HepG2 (cell line): ENCODE data around the gene GAS2L2.

Experiments used
- CTCF ChIP-seq: sonication (generic); formaldehyde crosslinking; IDR thresholded peaks from 2 replicates; pipeline ENCODE4 v1.5.0; 2020; ENCODE audit warnings: mild to moderate bottlenecking, missing genetic modification reagents, moderate library complexity
- EZH2 ChIP-seq: conservative IDR thresholded peaks from 2 replicates; pipeline ENCODE4 v1.6.1; 2012; ENCODE audit warnings: mild to moderate bottlenecking, low read depth, low read length, moderate library complexity
- NFE2 ChIP-seq: sonication (generic); formaldehyde crosslinking; IDR thresholded peaks from 2 replicates; pipeline ENCODE4 v1.4.0; 2020; ENCODE audit warnings: missing genetic modification reagents
- POLR2AphosphoS5 ChIP-seq: IDR thresholded peaks from 2 replicates; pipeline ENCODE4 v1.6.1; 2012; ENCODE audit warnings: low read depth, low read length
- ZBTB8A ChIP-seq: sonication (generic); formaldehyde crosslinking; IDR thresholded peaks from 2 replicates; pipeline ENCODE4 v1.4.0; 2020; ENCODE audit warnings: mild to moderate bottlenecking, low read depth, missing genetic modification reagents, borderline replicate concordance
- ZFP1 ChIP-seq: IDR thresholded peaks from 2 replicates; pipeline ENCODE4 v1.6.1; 2016
- ZNF232 ChIP-seq: sonication (generic); formaldehyde crosslinking; IDR thresholded peaks from 2 replicates; pipeline ENCODE4 v1.4.0; 2020; ENCODE audit warnings: missing genetic modification reagents, borderline replicate concordance
- ZNF772 ChIP-seq: sonication (generic); formaldehyde crosslinking; IDR thresholded peaks from 2 replicates; pipeline ENCODE4 v1.5.0; 2020; ENCODE audit warnings: mild to moderate bottlenecking, missing genetic modification reagents
- TF ChIP-seq, protein P1 (sequence below): IDR thresholded peaks from 2 replicates; pipeline ENCODE4 v1.6.1; 2012; ENCODE audit warnings: inconsistent platforms
- TF ChIP-seq, protein P2 (sequence below): sonication (generic); formaldehyde crosslinking; IDR thresholded peaks from 2 replicates; pipeline ENCODE4 v1.4.0; 2020; ENCODE audit warnings: missing genetic modification reagents
- TF ChIP-seq, protein P3 (sequence below): sonication (generic); formaldehyde crosslinking; IDR thresholded peaks from 2 replicates; pipeline ENCODE4 v1.8.1; 2023; ENCODE audit warnings: missing genetic modification reagents, inconsistent platforms, borderline replicate concordance

GRCh38 chr17:35797370-35797769 is 44.3 kb upstream of the GAS2L2 start:
- no peak for TF ChIP-seq NFE2 (CRISPR knock-in tag)
- TF ChIP-seq CTCF = no peak
- TF ChIP-seq ZNF772 (CRISPR knock-in tag) = no peak
- TF ChIP-seq ZNF232 (CRISPR knock-in tag) = no peak
- TF ChIP-seq ZBTB8A (CRISPR knock-in tag) = no peak
- no peak for TF ChIP-seq POLR2AphosphoS5
- TF ChIP-seq, protein P1, sequence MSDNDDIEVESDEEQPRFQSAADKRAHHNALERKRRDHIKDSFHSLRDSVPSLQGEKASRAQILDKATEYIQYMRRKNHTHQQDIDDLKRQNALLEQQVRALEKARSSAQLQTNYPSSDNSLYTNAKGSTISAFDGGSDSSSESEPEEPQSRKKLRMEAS = no peak
- TF ChIP-seq, protein P2, sequence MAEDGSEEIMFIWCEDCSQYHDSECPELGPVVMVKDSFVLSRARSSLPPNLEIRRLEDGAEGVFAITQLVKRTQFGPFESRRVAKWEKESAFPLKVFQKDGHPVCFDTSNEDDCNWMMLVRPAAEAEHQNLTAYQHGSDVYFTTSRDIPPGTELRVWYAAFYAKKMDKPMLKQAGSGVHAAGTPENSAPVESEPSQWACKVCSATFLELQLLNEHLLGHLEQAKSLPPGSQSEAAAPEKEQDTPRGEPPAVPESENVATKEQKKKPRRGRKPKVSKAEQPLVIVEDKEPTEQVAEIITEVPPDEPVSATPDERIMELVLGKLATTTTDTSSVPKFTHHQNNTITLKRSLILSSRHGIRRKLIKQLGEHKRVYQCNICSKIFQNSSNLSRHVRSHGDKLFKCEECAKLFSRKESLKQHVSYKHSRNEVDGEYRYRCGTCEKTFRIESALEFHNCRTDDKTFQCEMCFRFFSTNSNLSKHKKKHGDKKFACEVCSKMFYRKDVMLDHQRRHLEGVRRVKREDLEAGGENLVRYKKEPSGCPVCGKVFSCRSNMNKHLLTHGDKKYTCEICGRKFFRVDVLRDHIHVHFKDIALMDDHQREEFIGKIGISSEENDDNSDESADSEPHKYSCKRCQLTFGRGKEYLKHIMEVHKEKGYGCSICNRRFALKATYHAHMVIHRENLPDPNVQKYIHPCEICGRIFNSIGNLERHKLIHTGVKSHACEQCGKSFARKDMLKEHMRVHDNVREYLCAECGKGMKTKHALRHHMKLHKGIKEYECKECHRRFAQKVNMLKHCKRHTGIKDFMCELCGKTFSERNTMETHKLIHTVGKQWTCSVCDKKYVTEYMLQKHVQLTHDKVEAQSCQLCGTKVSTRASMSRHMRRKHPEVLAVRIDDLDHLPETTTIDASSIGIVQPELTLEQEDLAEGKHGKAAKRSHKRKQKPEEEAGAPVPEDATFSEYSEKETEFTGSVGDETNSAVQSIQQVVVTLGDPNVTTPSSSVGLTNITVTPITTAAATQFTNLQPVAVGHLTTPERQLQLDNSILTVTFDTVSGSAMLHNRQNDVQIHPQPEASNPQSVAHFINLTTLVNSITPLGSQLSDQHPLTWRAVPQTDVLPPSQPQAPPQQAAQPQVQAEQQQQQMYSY (CRISPR knock-in tag) = no peak
- TF ChIP-seq, protein P3, sequence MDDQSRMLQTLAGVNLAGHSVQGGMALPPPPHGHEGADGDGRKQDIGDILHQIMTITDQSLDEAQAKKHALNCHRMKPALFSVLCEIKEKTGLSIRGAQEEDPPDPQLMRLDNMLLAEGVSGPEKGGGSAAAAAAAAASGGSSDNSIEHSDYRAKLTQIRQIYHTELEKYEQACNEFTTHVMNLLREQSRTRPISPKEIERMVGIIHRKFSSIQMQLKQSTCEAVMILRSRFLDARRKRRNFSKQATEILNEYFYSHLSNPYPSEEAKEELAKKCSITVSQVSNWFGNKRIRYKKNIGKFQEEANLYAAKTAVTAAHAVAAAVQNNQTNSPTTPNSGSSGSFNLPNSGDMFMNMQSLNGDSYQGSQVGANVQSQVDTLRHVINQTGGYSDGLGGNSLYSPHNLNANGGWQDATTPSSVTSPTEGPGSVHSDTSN = no peak
- no peak for TF ChIP-seq ZFP1 (CRISPR knock-in tag)
- TF ChIP-seq EZH2 = no peak
